HFFc6 (cell line): ENCODE data around the gene RAB11B. TPM values are rescaled to one million over a fixed set of nuclear protein-coding genes. Genes with fewer than 3 reads are reported as not detected.

ENCODE experiments used
- DNase-seq: peaks from one replicate; pipeline ENCODE4 v3.0.0-alpha.2; 2018
- H3K27ac Mint-ChIP-seq: 2 replicates; pipeline ENCODE4 v1.8.0; 2020; ENCODE audit warnings: mild to moderate bottlenecking, mixed read lengths
- H3K27me3 Mint-ChIP-seq: 2 replicates; pipeline ENCODE4 v1.8.0; 2021; ENCODE audit warnings: mild to moderate bottlenecking, moderate library complexity, mixed read lengths; ENCODE audit not compliant: insufficient read depth
- H3K36me3 Mint-ChIP-seq: 2 replicates; pipeline ENCODE4 v1.8.0; 2021; ENCODE audit warnings: low read depth, mixed read lengths
- H3K4me1 Mint-ChIP-seq: 2 replicates; pipeline ENCODE4 v1.8.0; 2020; ENCODE audit warnings: low read depth, mixed read lengths
- H3K4me3 Mint-ChIP-seq: 2 replicates; pipeline ENCODE4 v1.8.0; 2020; ENCODE audit warnings: mild to moderate bottlenecking, moderate library complexity, mixed read lengths
- H3K9me3 Mint-ChIP-seq: 2 replicates; pipeline ENCODE4 v1.8.0; 2020; ENCODE audit warnings: mild to moderate bottlenecking, mixed read lengths
- CTCF ChIP-seq: fragments of 200-600 bp; sonication (generic); IDR thresholded peaks from 2 replicates; pipeline ENCODE4 v1.5.0; 2021; ENCODE audit warnings: antibody characterized with exemption, mild to moderate bottlenecking
- total RNA-seq, 6 experiments: library from RNA; stranded (reverse); fragmentation: NEBNext Ultra II Directional; extraction: Animal tissue kit (Norgen Biotek cat#: 25700); gene quantifications; 2 replicates in 1 of 6; 3 replicates in 5 of 6; pipeline ENCODE4 v1.2.3, GENCODE V29; 2021

RAB11B gene
- total RNA-seq, 6 experiments from 2014 or later, result 82.5 to 107 (median 92.4) TPM

- Mint-ChIP-seq H3K27ac (peak overlapping the region; percentile 52; the same call in 1 of the 2 replicates), H3K36me3 (peaks cover 12% of the 10 kb centered on the region), H3K4me1 (peaks cover 32% of the 10 kb centered on the region), H3K4me3 (peak overlapping the region; percentile 92; the same call in 1 of the 2 replicates), H3K9me3 (peaks cover 5% of the 10 kb centered on the region; the same call in 1 of the 2 replicates), H3K27me3 (no peaks in the 10 kb centered on the region; the same call in 1 of the 2 replicates)
- no peak for DNase-seq
- no peak for TF ChIP-seq CTCF
Measured at GRCh38 chr19:8391198-8392016, 1.2 kb downstream of the RAB11B start.

- H3K27ac Mint-ChIP-seq, result peak overlapping the region; percentile 52; the same call in 1 of the 2 replicates
- peaks cover 5% of the 10 kb centered on the region for H3K36me3 Mint-ChIP-seq
- no peaks in the 10 kb centered on the region for H3K9me3 Mint-ChIP-seq
- no peak for DNase-seq
- H3K4me1 Mint-ChIP-seq, result peaks cover 39% of the 10 kb centered on the region
- no peaks in the 10 kb centered on the region; the same call in 1 of the 2 replicates for H3K27me3 Mint-ChIP-seq
- H3K4me3 Mint-ChIP-seq, result no peak overlapping the region
- no peak for TF ChIP-seq CTCF
Measured at GRCh38 chr19:8392017-8392591, 1.9 kb downstream of the RAB11B start.

GRCh38 chr19:8393192-8393870 lies 3.2 kb downstream of the RAB11B start:
- Mint-ChIP-seq H3K36me3 (no peaks in the 10 kb centered on the region), H3K27ac (no peak overlapping the region)
- no peak for TF ChIP-seq CTCF

GRCh38 chr19:8393871-8394250 lies 3.7 kb downstream of the RAB11B start:
- peaks cover 2% of the 10 kb centered on the region; the same call in 1 of the 2 replicates for H3K27me3 Mint-ChIP-seq
- no peak for TF ChIP-seq CTCF
- H3K9me3 Mint-ChIP-seq, result no peaks in the 10 kb centered on the region
- H3K4me3 Mint-ChIP-seq, result no peak overlapping the region
- no peak for DNase-seq
- H3K4me1 Mint-ChIP-seq, result peaks cover 38% of the 10 kb centered on the region
- no peaks in the 10 kb centered on the region for H3K36me3 Mint-ChIP-seq
- H3K27ac Mint-ChIP-seq, result peak overlapping the region; percentile 86

More at GRCh38 chr19:8393192-8393870, 3.2 kb downstream of the RAB11B start:
- Mint-ChIP-seq H3K4me3 (no peak overlapping the region), H3K9me3 (no peaks in the 10 kb centered on the region), H3K4me1 (peaks cover 39% of the 10 kb centered on the region), H3K27me3 (peaks cover 2% of the 10 kb centered on the region; the same call in 1 of the 2 replicates)
- no peak for DNase-seq

GRCh38 chr19:8395621-8396082 lies 5.5 kb downstream of the RAB11B start:
- H3K4me3 Mint-ChIP-seq, result no peak overlapping the region
- no peak overlapping the region for H3K27ac Mint-ChIP-seq
- DNase-seq, result no peak
- no peaks in the 10 kb centered on the region; the same call in 1 of the 2 replicates for H3K36me3 Mint-ChIP-seq
- H3K9me3 Mint-ChIP-seq, result no peaks in the 10 kb centered on the region
- peaks cover 38% of the 10 kb centered on the region for H3K4me1 Mint-ChIP-seq
- TF ChIP-seq CTCF, result no peak
- H3K27me3 Mint-ChIP-seq, result peaks cover 4% of the 10 kb centered on the region; the same call in 1 of the 2 replicates
